Astrocyte of the cerebellum (primary cell): Measurements from ENCODE around the gene SNAPIN.

Source experiments
- DNase-seq: peaks from one replicate; pipeline ENCODE4 v3.0.0-alpha.2; 2011; ENCODE audit warnings: low read depth
- H3K4me3 ChIP-seq: 2 replicates; pipeline ENCODE4 v1.5.1; 2011; ENCODE audit warnings: mild to moderate bottlenecking, low read depth, low read length, moderate library complexity
- CTCF ChIP-seq: IDR thresholded peaks from 2 replicates; pipeline ENCODE4 v1.5.1; 2012; ENCODE audit warnings: low read length, low read depth, moderate library complexity, mild to moderate bottlenecking; ENCODE audit errors: missing control alignments
- in situ Hi-C: cut with HindIII; loops from 2 replicates; pipeline ENCODE4 v1.10.0; 2017; ENCODE audit warnings: low sequenced_read_pairs

Gene SNAPIN

GRCh38 chr1:153630384-153630783 lies 28.1 kb upstream of the SNAPIN start:
- no peak overlapping the region for H3K4me3 ChIP-seq
- no peak for DNase-seq
- TF ChIP-seq CTCF = no peak
- in situ Hi-C loops = no loop called here

GRCh38 chr1:153631047-153632022 lies 27.2 kb upstream of the SNAPIN start:
- DNase-seq = peak; percentile 19
- TF ChIP-seq CTCF = no peak
- no peak overlapping the region for H3K4me3 ChIP-seq
- in situ Hi-C loops = no loop called here

GRCh38 chr1:153633161-153633753 lies 25.2 kb upstream of the SNAPIN start:
- in situ Hi-C loops = no loop called here
- H3K4me3 ChIP-seq = peak overlapping the region; percentile 99
- no peak for TF ChIP-seq CTCF
- DNase-seq = peak; percentile 26

- in situ Hi-C loops = no loop called here
- DNase-seq = peak; percentile 98
- TF ChIP-seq CTCF = no peak
- H3K4me3 ChIP-seq = peak within 1 kb of the TSS; percentile 99
These were observed 24.5 kb upstream of the SNAPIN start, which contains the start of gene CHTOP for GRCh38 chr1:153633754-153634665. Gene CHTOP (plus strand): TSS chr1:153634066. CDS start chr1:153636589, 2,523 bp downstream.

GRCh38 chr1:153635872-153636271 lies 22.6 kb upstream of the SNAPIN start:
- H3K4me3 ChIP-seq = peak overlapping the region; percentile 99
- in situ Hi-C loops = no loop called here
- no peak for TF ChIP-seq CTCF

GRCh38 chr1:153636312-153636711 lies 22.2 kb upstream of the SNAPIN start:
- in situ Hi-C loops = no loop called here
- TF ChIP-seq CTCF = no peak
- no peak for DNase-seq
- no peak overlapping the region for H3K4me3 ChIP-seq

More at GRCh38 chr1:153635872-153636271, 22.6 kb upstream of the SNAPIN start:
- DNase-seq = no peak
